GM21619 (cell line): ENCODE data around the gene ACBD6.

Experiments
- ATAC-seq: cut with Tn5 transposase; IDR thresholded peaks from one replicate; pipeline ENCODE4 v1.9.1; 2021; ENCODE audit not compliant: unreplicated experiment

ACBD6 gene

GRCh38 chr1:180301135-180301742, 201.1 kb downstream of the ACBD6 start:
- ATAC-seq, result no peak

DNA sequence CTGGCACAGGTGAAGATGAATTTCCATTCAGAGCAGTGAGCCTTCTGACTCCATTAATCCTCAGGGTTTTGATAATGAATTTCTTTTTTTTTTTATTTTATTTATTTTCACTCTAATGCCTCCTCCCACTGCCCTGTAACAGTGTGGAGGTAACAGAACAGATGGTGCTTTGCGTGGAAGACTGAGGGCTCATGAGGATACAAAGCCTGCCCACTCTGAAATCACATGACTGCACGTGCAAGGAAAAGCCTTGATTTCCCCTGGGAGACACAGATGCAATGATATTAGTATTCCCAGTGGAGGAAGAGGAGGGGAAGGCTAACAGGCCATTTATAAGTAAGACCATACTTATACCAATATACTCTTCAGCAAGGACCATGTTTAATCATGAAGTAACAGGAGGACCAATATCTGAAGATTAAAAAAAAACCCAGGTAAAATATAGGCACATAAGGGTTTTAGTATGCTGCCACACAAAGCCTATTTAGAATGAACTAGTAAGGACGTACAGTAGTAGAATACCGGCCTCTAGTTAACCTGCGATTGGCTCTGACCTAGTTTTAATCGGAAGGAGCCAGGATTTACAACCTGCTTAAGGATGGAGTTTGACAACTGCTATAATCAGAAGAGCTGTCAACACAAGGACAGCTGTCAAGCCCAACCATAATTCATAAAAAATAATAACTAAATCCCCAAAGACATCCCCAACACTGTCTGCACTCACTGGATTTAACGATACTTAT, 202.7 kb downstream of the ACBD6 start:
- ATAC-seq, result no peak

DNA sequence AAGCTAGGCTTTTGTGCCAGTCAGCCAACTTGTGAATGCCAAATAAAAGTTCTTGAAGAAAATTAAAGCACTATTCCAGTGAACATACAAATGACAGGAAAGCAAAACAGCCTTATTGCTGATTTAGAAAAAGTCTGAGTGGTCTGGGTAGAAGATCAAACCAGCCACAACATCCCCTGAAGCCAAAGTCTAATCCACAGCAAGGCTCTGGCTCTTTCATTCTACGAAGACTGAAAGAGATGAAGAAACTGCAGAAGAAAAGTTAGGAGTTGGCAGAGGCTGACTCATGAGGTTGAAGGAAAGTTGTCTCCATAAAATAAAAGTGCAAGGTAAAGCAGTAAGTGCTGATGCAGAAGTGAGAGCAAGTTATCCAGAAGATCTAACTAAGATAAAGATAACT, 206.4 kb downstream of the ACBD6 start:
- ATAC-seq, result no peak

DNA sequence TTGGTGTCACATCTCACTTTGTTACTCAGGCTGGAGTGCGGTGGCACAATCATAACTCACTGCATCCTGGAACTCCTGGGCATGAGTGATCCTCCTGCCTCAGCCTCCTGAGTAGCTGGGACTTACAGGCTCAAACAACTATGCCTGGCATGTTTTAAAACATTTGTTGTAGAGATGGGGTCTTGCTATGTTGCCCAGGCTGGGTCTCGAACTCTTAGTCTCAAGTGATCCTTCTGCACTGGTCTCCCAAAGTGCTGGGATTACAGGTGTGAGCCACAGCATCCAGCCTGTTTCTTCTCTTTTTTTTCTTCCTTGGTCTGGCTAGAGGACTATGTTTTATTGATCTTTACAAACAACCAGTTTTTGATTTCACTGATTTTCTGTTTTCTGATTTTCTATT, 207.7 kb downstream of the ACBD6 start:
- no peak for ATAC-seq

- peak; percentile 63 for ATAC-seq
These were observed 211.4 kb downstream of the ACBD6 start for GRCh38 chr1:180291004-180291403.

DNA sequence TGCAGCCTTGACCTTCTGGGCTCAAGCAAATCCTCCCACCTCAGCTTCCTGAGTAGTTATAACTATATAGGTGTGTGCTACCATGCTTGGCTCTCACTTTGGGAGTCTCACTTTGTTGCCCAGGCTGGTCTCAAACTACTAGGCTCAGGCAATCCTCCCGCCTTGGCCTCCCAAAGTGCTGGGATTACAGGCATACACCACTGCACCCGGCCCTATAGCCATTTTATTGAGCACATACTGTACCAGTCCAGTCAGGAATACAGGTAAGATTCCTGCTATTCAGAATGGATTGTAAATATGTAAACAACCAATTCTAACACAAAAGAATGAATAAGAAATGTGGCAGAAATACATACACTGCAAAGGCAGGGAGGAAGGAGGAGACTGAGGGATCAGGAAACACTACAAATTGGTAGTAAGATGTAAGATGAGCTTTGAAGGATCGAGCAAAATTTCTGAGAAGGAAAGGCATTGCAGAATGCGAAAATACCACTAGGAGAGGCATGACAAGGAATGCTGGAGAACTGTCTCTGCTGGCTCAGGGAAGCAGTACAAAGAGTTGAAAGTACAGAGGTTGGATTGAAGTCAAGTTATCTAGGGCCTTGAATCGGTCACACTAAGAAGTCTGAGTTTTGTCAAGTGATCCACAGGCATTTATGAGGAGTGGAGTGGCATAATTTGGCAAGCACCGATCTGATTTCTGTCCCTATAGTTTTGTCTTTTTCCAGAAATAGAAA, 211.9 kb downstream of the ACBD6 start:
- no peak for ATAC-seq

DNA sequence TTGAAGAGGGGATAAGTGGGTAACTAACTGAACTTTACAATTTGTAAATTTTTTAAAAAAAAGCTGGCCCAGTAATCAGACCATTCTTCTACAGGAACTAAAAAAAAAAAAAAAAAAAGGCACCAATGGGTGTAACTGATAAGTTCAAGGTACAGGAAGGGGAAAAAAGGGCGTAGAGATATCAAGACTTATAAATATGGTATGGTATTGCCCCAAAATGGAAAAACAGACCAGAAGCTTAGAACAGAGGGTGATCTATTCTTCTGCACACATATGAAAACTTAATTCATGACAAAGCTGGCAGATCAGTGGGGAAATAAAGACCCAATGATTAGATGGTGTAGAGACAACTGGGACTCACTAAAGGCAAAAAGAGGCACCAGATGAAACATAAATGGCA, 213.4 kb downstream of the ACBD6 start:
- ATAC-seq, result no peak

DNA sequence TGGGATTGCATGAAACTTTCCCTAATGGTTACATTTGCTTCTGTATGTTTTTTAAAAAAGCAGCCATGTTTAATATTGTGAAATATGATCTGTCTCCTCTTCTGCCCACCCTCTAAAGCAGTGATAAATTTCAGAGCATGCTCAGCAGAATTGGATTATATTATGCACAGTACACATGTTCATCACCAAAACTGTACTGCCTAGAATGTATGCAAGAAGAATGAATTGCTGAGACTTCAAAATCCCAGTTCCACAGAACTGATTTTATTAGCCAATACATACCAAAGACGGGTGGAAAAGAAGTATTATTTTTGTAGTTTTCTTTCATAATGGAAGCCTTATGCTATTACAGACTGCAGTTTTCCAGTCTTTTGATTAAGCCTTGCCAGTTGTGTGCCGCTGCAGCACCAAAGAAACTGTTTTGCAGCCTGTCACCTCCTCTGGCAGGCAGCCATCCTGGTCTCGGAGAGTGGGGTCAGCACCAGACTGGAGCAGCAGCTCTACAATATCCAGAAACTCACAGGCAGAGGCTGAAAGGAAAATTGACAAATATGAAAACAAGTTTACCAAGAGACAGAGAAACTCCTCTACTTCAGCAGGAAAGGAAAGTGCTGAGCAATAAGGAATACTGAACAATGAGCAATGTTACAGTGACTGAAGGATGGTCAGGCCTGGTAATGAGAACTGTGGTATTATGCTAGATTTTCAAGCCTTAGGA, 214.2 kb downstream of the ACBD6 start:
- ATAC-seq, result no peak

GRCh38 chr1:180286417-180286816, 216.0 kb downstream of the ACBD6 start:
- no peak for ATAC-seq

GRCh38 chr1:180283098-180283497, 219.3 kb downstream of the ACBD6 start:
- no peak for ATAC-seq

- ATAC-seq, result no peak
These were observed 219.9 kb downstream of the ACBD6 start for GRCh38 chr1:180282401-180283044.

GRCh38 chr1:180281490-180281889, 220.9 kb downstream of the ACBD6 start:
- no peak for ATAC-seq

DNA sequence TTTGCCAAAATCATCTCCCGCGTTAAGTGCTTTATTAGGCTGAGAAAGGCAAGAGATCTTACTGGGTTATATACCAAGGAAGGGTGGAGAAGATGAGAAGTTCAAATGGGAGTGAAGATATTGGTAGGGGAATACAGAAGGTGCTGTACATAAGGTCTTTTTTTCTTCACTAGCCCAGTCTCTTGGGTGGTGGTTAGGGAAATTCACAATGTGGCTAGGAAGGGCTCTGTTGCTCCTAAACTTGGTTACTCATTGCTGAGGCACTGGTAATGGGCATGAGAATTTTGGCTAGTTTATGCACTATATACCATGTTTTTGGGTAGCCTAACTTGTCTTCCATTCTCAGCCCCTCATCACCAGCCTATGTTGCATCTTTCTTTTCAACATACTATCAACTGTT, 221.8 kb downstream of the ACBD6 start:
- ATAC-seq, result no peak

DNA sequence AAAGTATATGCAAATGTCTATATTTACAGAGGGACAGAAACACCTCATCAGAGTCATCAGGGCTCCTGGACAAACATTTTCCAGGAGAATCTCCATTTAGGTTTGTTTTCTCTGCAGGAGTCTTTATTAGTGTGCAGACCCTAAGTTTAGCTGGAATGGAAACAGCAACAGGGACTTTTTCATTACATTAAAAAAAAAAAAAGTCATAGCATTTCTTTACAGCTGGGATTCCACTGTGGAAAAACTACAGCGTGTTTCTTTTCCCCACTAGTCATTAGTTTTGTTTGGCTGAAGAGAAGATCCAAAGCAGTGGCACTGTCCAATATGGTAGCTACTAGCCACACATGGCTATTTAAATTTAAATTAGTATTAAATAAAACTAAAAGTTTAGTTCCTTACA, 222.7 kb downstream of the ACBD6 start:
- no peak for ATAC-seq

DNA sequence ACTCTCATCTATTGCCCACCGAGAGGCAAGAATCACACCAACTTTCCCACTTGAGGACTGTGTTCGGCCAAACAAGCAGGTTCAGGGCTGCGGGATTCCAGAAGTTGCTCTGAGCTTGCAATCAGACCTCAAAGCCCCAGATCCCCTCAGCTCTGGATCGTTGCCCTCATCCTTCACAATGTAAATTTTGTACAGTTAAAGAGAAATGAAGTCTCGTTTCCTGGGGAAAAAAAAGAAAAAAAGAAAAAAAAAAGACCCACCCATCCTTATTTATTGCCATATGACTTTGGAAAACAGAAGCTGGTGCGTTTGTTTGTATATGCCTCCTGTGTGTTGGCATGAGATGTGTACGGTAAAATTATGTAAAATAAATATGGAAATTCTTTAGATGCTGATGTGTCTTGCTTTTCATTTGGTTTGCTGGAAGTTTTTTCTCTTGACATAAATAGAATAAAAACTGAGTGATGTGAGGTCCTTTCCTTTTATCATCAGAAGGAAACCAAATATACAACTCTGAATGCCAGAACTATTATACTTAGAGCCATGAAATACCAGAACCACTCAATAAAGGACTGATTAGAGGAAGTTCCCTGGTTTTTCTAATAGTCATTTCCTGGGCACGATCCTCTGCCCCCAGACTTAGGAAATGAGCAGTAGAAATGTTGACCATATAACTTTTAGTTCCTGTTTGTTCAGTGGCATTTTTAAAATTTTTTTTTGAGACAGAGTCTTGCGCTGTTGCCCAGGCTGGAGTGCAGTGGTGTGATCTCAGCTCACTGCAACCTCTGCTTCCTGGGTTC, 223.6 kb downstream of the ACBD6 start:
- ATAC-seq, result no peak

DNA sequence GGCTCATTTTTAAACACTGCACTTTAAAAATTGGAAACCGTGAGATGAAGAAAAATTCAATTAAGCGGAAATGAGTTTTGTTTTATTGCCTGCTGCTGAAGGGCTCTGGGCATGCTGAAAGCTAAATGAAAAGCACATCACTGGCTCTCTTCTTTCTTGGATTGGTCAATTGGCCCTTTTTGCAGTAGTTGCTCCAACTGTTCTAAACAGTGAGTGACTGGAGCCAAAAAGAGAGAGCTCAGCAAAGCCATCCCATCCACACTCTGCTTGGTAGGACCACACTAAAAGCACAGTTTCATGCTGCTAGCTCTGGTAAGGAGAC, 224.2 kb downstream of the ACBD6 start:
- no peak for ATAC-seq

DNA sequence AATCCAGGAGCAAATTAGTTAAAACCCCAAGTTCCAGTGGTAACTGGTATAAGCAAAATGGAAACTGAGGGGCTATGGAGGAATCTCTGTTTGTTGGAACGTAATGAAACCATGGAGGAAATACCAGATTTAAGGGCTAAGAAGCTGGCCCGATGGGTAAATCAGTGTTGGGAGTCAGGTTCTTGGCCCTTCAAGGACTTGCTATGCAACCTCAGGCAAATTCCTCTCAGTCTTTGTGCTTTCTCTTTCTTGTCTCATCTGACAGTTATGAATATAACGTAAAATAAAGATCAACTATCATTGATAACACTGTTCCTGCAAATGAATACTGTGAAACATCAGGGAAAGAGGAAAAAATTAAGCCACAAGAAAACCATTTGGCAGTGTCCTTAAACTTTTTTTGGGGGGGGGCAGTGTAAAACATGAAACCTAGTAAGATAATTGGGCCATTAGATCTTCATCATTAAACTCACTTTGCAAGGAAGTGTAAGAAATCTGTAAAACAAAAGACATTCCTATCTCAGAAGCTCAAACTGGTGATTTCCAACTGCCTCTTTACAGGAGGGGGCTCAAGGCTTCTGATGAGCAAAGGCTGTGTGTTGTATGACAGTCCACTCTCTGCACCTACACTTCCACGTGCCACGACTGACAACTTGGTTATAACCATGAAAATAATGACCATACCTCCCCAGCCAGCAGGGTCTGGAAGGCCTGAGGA, 224.7 kb downstream of the ACBD6 start:
- ATAC-seq, result no peak

GRCh38 chr1:180275726-180276125, 226.7 kb downstream of the ACBD6 start:
- ATAC-seq, result no peak

- no peak for ATAC-seq
These were observed 228.2 kb downstream of the ACBD6 start for GRCh38 chr1:180274221-180274620.

GRCh38 chr1:180273066-180273465, 229.3 kb downstream of the ACBD6 start:
- no peak for ATAC-seq
